D341Med (cell line): ENCODE data around the gene MBD5.
A peak's percentile ranks its signal among the peaks of the same experiment; 100 is the strongest.

Experiments
- DNase-seq: peaks from one replicate; pipeline ENCODE4 v3.0.0; 2012; ENCODE audit warnings: low spot score

The MBD5 gene

GRCh38 chr2:148548716-148549400 is 528.0 kb downstream of the MBD5 start:
- DNase-seq: no peak

- DNase-seq: no peak
Observed at GRCh38 chr2:148552675-148553331, 531.9 kb downstream of the MBD5 start.

- DNase-seq: no peak
Observed at GRCh38 chr2:148553332-148553887, 532.5 kb downstream of the MBD5 start.

- DNase-seq: no peak
Observed at GRCh38 chr2:148554459-148555247, 533.8 kb downstream of the MBD5 start.

GRCh38 chr2:148555622-148556294 is 534.9 kb downstream of the MBD5 start:
- DNase-seq: no peak

- DNase-seq: no peak
Observed at GRCh38 chr2:148557844-148558436, 537.0 kb downstream of the MBD5 start.

- DNase-seq: no peak
Observed at GRCh38 chr2:148560496-148560895, 539.6 kb downstream of the MBD5 start.

- DNase-seq: no peak
Observed at GRCh38 chr2:148561389-148561788, 540.5 kb downstream of the MBD5 start.

GRCh38 chr2:148565272-148565894 is 544.5 kb downstream of the MBD5 start:
- DNase-seq: peak; percentile 33
